Tibial nerve (tissue), 4 donors: ENCODE data around the gene C6orf47.
A peak's percentile ranks its signal among the peaks of the same experiment; 100 is the strongest.

Experiments used
- CTCF ChIP-seq, 5 experiments: fragments of 200-600 bp in 3 of 5; fragments of 450-650 bp in 2 of 5; sonication (generic) in 3 of 5; IDR thresholded peaks; one replicate each; pipeline ENCODE4 v1.5.1; 2016 to 2019; ENCODE audit warnings: antibody characterized with exemption in 5 of 5, mild to moderate bottlenecking in 3 of 5, moderate library complexity in 2 of 5
- EP300 ChIP-seq, 2 donors: sonication (generic); formaldehyde crosslinking; IDR thresholded peaks; one replicate each; pipeline ENCODE4 v1.6.1; 2017; ENCODE audit warnings: antibody characterized with exemption in 2 of 2, mild to moderate bottlenecking in 1 of 2
- POLR2A ChIP-seq, 2 donors: fragments of 450-650 bp; IDR thresholded peaks; one replicate each; pipeline ENCODE4 v1.6.1; 2017; ENCODE audit warnings: antibody characterized with exemption in 2 of 2, mild to moderate bottlenecking in 2 of 2, moderate library complexity in 2 of 2

GRCh38 chr6:31620586-31621319 is 39.8 kb downstream of the C6orf47 start, which contains the start of gene PRRC2A:
- TF ChIP-seq CTCF (IDR thresholded peaks at IDR 0.05) (no peak), POLR2A (IDR thresholded peaks at IDR 0.05) (peak; percentile 46 to 50), EP300 (IDR thresholded peaks at IDR 0.05) (peak in 1 of 2 donors; percentile 3)
